Stimulated activated CD4-positive, alpha-beta T cell treated with anti-CD3 and anti-CD28 coated beads, TNF-alpha, amount 100 ng/mL, for 24 hours (primary cell): ENCODE data around the gene COQ5.

ENCODE experiments used
- DNase-seq, 3 experiments: peaks; one replicate each; pipeline ENCODE4 v3.0.0-alpha.2; 2020; ENCODE audit warnings: low read depth in 3 of 3

The COQ5 gene

GRCh38 chr12:120483621-120484020 is 45.3 kb downstream of the COQ5 start:
- DNase-seq, result no peak

GRCh38 chr12:120481022-120481767 is 47.8 kb downstream of the COQ5 start:
- DNase-seq, result no peak

GRCh38 chr12:120480211-120480610 is 48.7 kb downstream of the COQ5 start:
- no peak for DNase-seq

- no peak for DNase-seq
Observed at GRCh38 chr12:120479458-120479857, 49.5 kb downstream of the COQ5 start.

GRCh38 chr12:120475643-120476042 is 53.3 kb downstream of the COQ5 start:
- no peak for DNase-seq

- DNase-seq, result no peak
Observed at GRCh38 chr12:120474616-120474960, 54.4 kb downstream of the COQ5 start.

GRCh38 chr12:120473807-120474615 is 54.9 kb downstream of the COQ5 start:
- DNase-seq, result no peak

- DNase-seq, result no peak
Observed at GRCh38 chr12:120472521-120472920, 56.4 kb downstream of the COQ5 start.

- DNase-seq, result no peak
Observed at GRCh38 chr12:120470150-120470784, 58.7 kb downstream of the COQ5 start.

- DNase-seq, result peak; percentile 95 to 96 (median 95)
Observed at GRCh38 chr12:120469450-120470149, 59.4 kb downstream of the COQ5 start, which contains the start of gene SRSF9. TSS of gene SRSF9 (minus strand) at chr12:120469748. CDS start at chr12:120469609, 139 bp downstream.

GRCh38 chr12:120468821-120469449 is 60.0 kb downstream of the COQ5 start:
- DNase-seq, result peak in 2 of 3 experiments; percentile 20 to 42

- DNase-seq, result no peak
Observed at GRCh38 chr12:120468325-120468820, 60.6 kb downstream of the COQ5 start.

GRCh38 chr12:120467439-120467838 is 61.5 kb downstream of the COQ5 start:
- no peak for DNase-seq

GRCh38 chr12:120466560-120467315 is 62.2 kb downstream of the COQ5 start:
- DNase-seq, result peak in 1 of 3 experiments; percentile 41

- DNase-seq, result no peak
Observed at GRCh38 chr12:120465756-120466155, 63.2 kb downstream of the COQ5 start.

GRCh38 chr12:120463712-120464111 is 65.2 kb downstream of the COQ5 start:
- no peak for DNase-seq

GRCh38 chr12:120462099-120462640 is 66.8 kb downstream of the COQ5 start:
- no peak for DNase-seq

GRCh38 chr12:120460157-120460556 is 68.8 kb downstream of the COQ5 start:
- no peak for DNase-seq

GRCh38 chr12:120457133-120457532 is 71.8 kb downstream of the COQ5 start:
- no peak for DNase-seq

GRCh38 chr12:120455302-120455701 is 73.7 kb downstream of the COQ5 start:
- DNase-seq, result no peak
